SH-SY5Y (cell line): ENCODE measurements around the gene GPR150.

Experiments used
- GATA2 ChIP-seq: IDR thresholded peaks from 2 replicates; pipeline ENCODE4 v1.6.1; 2011; ENCODE audit warnings: mild to moderate bottlenecking, low read depth, low read length
- GATA3 ChIP-seq: IDR thresholded peaks from 2 replicates; pipeline ENCODE4 v1.6.1; 2011; ENCODE audit warnings: low read depth, mild to moderate bottlenecking, low read length, moderate library complexity

GPR150 gene

DNA sequence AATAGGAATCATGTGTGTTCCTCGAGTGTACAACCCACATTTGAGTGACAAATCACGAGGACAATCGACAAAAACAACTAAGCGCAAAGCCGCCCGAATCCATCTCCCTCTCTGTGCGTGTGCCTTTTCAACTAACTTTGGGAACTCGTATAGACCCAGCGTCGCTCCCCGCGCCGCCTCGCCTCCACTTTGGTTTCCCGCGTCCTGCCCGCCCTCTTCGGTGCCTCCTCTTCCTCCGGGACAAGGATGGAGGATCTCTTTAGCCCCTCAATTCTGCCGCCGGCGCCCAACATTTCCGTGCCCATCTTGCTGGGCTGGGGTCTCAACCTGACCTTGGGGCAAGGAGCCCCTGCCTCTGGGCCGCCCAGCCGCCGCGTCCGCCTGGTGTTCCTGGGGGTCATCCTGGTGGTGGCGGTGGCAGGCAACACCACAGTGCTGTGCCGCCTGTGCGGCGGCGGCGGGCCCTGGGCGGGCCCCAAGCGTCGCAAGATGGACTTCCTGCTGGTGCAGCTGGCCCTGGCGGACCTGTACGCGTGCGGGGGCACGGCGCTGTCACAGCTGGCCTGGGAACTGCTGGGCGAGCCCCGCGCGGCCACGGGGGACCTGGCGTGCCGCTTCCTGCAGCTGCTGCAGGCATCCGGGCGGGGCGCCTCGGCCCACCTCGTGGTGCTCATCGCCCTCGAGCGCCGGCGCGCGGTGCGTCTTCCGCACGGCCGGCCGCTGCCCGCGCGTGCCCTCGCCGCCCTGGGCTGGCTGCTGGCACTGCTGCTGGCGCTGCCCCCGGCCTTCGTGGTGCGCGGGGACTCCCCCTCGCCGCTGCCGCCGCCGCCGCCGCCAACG lies at the start of gene GPR150:
GPR150 (plus strand) TSS at position 58 of the 840 bp plus-strand sequence; CDS start at position 247, 189 bp downstream.
- TF ChIP-seq GATA3: no peak
- TF ChIP-seq GATA2: no peak

DNA sequence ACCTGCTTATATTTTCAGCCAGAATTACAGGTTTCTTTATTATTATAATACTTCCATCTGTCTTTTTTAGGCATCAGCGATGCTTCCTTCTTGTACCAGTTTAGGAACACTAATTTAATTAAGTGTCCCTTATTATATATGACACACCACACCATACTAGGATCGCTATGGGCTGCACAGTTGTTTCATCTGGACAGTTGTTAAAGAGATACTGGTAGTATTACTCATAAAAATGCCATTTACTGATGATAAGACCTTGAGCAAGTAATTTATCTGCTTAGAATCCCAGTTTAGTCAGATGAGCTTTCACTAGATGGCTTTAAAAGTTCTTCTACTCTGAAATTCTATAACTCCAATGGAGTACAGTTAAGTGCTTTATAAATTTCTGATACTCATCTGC lies 47.9 kb upstream of the GPR150 start:
- TF ChIP-seq GATA3: no peak
- no peak for TF ChIP-seq GATA2

DNA sequence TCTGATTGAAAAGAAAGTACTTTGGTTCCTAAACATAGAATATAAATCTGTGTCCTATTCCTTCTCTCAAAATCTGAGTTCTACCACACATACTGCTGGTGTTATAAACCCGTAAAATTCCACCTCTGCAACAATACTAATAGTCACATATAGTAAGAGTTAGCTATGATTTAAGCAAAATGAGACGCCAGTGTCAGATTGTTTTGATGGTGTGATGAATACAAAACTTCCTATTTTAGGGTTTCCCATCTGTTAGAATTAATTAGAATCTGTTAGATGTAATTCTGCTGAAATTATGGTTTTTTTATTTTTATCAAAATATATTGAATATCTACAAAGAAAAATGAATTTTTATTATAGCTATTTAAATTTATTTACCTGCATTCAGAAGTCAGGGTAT lies 38.3 kb upstream of the GPR150 start:
- TF ChIP-seq GATA3 (no peak), GATA2 (no peak)

DNA sequence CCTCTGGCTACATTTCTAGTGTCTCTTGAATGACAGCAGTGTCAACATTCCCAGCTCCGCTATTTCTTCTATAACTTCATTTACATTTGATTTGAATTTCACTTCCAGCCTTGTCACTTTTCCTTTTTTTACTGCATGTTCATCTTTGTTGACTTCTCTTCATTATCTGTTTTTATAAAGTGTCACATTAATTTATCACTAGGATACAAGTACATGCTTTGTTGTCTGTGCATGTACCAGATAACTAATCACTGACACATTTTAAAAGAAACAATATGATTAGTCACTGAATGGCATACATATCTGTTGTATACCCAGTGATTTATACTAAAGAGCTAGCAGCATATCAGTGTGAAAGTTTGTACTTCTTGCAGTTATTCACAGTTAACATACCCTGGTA lies 35.9 kb upstream of the GPR150 start:
- no peak for TF ChIP-seq GATA2

DNA sequence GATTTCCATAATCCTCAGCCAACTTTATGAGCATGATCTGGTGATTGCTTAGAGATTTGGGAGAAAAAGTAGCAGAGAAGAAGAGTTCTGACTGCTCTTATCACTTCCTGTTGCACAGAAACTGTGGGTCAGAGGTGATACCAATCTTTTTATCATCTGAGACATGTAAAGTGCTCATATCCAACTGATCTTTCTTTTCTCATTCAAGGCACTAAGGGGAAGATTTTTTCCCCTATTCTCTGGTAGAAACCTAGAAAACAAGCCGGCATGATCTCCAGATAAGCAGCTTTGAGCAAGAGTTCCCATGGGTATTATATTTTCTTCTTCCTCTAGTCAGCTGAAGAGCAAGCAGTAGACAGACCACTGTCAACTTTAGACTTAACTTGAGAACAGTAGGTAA lies 29.0 kb upstream of the GPR150 start:
- TF ChIP-seq GATA2: no peak
- no peak for TF ChIP-seq GATA3

DNA sequence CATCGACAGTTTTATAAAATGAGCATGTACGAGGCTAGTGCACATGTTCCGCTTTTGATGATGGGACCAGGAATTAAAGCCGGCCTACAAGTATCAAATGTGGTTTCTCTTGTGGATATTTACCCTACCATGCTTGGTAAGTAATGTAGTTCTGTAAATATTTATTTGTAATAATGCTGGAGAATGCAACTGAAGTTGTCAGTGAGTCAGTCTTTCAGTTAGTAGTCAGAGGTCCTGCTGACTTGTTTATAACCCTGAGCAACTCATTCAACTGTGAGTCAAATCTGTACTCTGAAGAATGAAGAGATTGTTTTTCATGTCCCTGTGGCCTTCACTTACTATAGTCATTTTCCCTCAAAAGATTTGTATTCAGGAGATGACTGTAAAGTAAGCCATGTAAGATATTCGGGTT lies 28.4 kb upstream of the GPR150 start:
- no peak for TF ChIP-seq GATA3
- no peak for TF ChIP-seq GATA2

DNA sequence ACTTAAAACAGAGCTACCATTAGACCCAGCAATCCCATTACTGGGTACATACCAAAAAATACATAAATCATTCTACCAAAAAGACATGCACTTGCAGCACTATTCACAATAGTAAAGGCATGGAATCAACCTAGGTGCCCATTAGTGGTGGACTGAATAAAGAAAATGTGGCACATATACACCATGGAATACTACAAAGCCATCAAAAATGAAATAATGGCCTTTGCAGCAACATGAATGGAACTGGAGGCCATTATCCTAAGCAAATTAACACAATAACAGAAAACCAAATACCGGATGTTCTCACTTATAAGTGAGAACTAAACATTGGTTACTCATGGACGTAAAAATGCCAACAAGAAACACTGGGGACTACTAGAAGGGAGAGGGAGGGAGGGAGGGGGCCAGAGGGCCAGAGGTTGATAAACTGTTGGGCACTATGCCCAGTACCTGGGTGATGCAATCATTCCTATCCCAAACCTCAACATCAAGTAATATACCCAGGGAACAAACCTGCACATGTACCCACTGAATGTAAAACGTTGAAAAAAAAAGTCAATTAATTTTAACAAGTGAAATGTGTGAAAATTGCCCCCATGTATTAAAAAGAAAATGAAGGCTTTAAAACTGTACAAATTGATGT lies 24.5 kb upstream of the GPR150 start:
- no peak for TF ChIP-seq GATA2
- TF ChIP-seq GATA3: no peak

DNA sequence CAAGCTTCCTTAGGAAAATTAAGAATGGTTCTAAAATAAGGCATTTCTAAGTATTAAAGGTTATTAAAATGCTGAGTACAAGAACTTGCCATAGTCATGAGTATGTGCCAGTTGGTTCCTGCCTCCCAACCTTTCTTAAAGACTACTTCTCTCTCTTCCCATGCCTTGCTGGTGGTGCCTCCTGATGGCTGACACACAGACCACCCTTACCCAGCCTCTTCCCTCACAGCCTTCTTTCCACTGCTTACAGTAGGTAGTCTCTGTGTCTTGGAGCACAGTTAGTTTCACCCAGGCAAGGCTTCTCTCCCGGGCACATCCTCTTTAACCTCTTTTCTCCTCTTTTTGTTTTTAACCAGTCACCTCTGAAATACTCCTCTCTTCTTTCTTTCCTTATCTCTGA lies 20.6 kb upstream of the GPR150 start:
- TF ChIP-seq GATA2 (no peak), GATA3 (no peak)

DNA sequence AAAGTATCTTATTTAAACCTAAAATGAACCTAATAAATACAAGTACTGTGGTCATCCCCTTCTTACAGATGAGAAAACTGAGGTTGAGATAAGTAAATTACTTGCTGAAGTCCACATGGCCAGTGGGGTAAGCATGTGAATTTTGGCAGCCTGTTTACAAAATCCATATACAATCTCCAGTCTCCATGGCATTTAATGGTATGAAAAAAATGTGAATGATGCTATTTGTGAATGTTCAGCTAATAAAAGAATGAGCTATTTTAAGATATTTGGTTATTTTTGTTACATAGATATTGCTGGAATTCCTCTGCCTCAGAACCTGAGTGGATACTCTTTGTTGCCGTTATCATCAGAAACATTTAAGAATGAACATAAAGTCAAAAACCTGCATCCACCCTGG lies 19.3 kb upstream of the GPR150 start:
- TF ChIP-seq GATA3: no peak
- TF ChIP-seq GATA2: no peak

DNA sequence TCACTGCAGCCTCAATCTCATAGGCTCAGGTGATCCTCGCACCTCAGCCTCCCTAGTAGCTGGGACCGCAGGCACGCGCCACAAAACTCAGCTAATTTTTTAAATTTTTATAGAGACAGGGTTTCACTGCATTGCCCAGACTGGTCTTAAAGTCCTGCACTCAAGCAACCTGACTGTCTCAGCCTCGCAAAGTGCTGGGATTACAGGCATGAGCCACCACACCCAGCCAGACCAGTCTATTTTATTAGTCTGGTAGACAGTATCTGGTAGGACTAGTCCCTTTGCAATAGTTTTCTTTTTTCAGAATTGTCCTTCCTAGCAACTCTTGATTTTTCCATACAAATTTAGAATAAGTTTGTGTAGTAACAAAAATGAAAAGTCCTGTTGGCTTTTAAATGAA lies 14.1 kb upstream of the GPR150 start:
- TF ChIP-seq GATA2 (no peak), GATA3 (no peak)

DNA sequence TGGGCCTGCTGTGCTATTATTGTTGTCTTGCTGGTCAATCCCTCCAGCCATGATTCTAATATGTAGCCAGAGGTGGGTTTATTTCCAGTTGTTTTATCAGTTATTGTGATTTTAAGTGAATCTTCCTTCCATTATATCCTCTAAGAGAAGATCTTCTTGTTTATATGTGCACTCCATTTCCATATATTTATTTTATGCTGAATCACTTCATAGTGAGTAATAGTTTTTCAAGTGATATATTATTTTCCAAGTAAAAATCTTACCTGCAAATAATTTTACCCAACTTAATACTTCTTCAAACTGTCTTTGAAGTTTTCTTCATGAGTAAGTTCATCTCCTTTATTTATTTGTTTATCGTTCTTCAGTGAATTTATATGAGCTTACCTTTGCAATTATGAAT lies 13.5 kb upstream of the GPR150 start:
- TF ChIP-seq GATA2 (no peak), GATA3 (no peak)

DNA sequence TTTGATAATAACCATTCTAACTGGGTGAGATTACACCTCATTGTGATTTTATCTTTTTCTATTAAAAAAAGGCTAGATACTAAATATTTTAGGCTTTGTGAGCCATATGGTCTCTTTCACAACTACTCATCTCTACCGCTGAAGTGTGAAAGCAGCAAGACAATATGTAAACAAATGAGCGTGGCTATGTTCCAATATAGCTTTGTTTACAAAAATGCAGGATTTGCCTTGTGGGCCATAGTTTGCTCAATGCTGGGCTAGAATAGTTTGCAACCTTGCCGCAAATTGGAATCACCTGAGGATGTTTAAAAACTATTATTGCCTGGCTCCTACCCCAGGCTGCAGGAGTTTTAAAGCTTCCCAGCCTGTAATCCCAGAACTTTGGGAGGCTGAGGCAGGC lies 10.2 kb upstream of the GPR150 start:
- TF ChIP-seq GATA3 (no peak), GATA2 (no peak)

DNA sequence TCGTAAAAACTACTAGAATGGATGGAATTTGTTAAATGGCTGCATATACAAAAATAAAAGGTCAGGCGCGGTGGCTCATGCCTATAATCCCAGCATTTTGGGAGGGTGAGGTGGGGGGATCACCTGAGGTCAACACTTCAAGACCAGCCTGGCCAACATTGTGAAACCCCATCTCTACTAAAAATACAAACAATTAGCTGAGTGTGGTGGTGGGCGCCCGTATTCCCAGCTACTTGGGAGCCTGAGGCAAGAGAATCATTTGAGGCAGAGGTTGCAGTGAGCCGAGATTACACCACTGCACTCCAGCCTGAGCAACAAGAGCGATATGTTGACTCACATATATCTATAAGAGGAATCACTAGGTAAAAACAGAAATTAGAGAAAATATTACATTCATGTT lies 9.3 kb upstream of the GPR150 start:
- TF ChIP-seq GATA2 (no peak), GATA3 (no peak)

DNA sequence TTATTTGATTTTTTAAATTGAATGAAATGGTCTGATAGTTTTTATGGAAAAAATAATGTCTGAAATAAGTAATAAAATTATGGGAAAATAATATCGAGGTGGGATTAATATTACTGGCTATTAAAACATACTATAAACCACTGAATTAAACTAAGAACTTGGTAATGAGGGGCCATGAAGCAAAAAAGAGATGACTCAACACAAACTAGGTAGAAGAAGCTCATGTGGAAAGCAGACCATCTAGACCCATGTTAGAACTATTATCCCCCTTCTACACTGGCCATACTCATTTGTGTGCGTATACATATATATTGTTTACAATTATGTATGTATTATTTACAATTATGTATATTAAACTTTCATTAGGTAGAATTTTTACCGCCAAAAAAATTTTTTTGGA lies 8.5 kb upstream of the GPR150 start:
- no peak for TF ChIP-seq GATA3
- TF ChIP-seq GATA2: no peak

DNA sequence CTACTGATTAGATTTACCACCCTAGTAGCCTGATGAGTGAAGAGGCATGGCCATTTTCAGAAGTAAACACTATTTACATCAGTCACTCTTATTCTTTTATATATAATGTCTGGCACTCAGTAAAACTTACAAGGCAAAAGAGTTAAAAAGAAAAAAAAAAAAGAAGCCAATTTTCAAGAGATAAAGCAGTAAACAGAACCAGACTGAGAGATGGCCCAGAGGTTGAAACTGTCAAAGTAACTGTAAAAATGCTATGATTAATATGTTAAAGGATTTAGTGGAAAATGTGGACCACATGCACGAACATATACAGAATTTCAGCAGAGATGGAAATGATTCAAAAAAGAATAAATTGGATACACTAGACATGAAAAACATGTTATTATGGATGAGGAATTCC lies 6.4 kb upstream of the GPR150 start:
- TF ChIP-seq GATA2 (no peak), GATA3 (no peak)

DNA sequence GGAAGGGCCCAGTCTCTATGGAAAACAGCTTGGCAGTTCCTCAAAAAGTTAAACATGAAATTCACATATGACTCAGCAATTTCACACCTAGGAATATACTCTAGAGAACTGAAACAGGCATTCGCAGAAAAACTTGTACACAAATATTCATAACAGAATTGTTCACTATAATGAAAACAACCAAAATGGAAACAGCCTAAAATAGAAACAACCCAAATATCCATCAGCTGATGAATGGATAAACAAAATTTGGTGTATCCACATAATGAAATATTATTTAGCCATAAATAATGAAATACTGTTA lies 4.8 kb upstream of the GPR150 start:
- TF ChIP-seq GATA3: no peak
- TF ChIP-seq GATA2: no peak

DNA sequence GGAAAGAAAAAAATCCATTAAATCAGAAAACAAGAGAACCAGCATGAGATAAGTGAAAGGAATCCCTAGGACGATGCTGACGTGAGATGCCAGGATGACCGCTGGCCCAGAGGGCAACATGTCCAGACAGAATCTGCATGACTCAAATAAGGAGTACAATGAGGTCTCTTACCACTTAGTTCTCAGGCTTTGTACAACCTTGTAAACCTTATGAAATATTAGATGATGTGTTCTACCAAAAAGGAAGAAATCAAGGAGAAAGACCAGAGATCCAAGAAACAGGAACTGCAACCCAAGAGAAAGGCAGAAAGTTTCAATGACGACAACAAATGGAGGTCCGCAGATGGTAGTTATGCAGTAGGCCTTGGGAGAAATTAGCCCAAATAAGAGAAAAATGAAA lies 2.8 kb upstream of the GPR150 start:
- TF ChIP-seq GATA3: no peak
- no peak for TF ChIP-seq GATA2

DNA sequence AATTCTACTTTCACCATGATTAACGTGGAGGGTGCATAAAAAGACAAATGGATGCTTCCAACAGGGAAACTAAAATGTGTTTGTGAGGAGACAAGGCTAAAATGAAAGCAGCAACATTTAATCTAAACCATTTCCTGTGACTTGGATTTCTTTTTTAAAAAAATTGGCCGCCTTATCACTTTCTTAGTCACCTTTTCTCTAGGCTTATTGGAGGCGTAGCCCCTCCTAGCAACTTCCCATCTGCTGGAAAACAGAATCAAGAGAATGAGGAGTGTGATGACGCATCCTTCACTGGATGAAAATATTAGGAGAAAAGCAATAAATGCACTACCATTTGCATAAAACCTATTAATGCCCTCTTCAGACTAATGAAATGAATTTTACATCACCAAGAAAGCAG lies 791 bp upstream of the GPR150 start:
- no peak for TF ChIP-seq GATA3
- TF ChIP-seq GATA2: no peak
